K562 (cell line): ENCODE measurements around the gene EEF2. TPM values are rescaled to one million over a fixed set of nuclear protein-coding genes. Genes with fewer than 3 reads are reported as not detected.

Experiments
- ARID3A ChIP-seq: IDR thresholded peaks from 2 replicates; pipeline ENCODE4 v1.6.1; 2012; ENCODE audit warnings: low read depth, low read length, improper control_type of control experiment, borderline replicate concordance
- BHLHE40 ChIP-seq: IDR thresholded peaks from 2 replicates; pipeline ENCODE4 v1.6.1; 2011; ENCODE audit warnings: low read length, improper control_type of control experiment
- CCNT2 ChIP-seq: IDR thresholded peaks from 2 replicates; pipeline ENCODE4 v1.6.1; 2011; ENCODE audit warnings: borderline replicate concordance, low read depth, mild to moderate bottlenecking, moderate library complexity, mixed read lengths, low read length; ENCODE audit not compliant: insufficient read length; ENCODE audit errors: extremely low read depth
- DACH1 ChIP-seq: fragments of 450-650 bp; IDR thresholded peaks from 2 replicates; pipeline ENCODE4 v1.6.1; 2018; ENCODE audit not compliant: partially characterized antibody
- POLR3G ChIP-seq: IDR thresholded peaks from 2 replicates; pipeline ENCODE4 v1.6.1; 2011; ENCODE audit not compliant: insufficient read length, insufficient replicate concordance; ENCODE audit errors: extremely low read depth
- RAD21 ChIP-seq, 2 experiments: fragments of 250-450 bp in 1 of 2; fragments of 450-650 bp in 1 of 2; sonication (Bioruptor Pico) in 1 of 2; formaldehyde crosslinking in 1 of 2; IDR thresholded peaks in 1 of 2; conservative IDR thresholded peaks in 1 of 2; 2 replicates each; pipeline versions ENCODE4 v1.4.0 to v1.8.0; 2020 to 2022; ENCODE audit warnings: mild to moderate bottlenecking in 2 of 2, moderate library complexity in 1 of 2
- RCOR1 ChIP-seq, 2 experiments: IDR thresholded peaks; 2 replicates each; pipeline ENCODE4 v1.6.1; 2012; ENCODE audit warnings: low read depth in 2 of 2, low read length in 2 of 2, borderline replicate concordance in 1 of 2, improper control_type of control experiment in 1 of 2
- SOX6 ChIP-seq: fragments of 450-650 bp; IDR thresholded peaks from 2 replicates; pipeline ENCODE4 v1.6.1; 2014; ENCODE audit warnings: mild to moderate bottlenecking
- TEAD4 ChIP-seq, 2 experiments: sonication (generic) in 1 of 2; formaldehyde crosslinking in 1 of 2; IDR thresholded peaks; 2 replicates each; pipeline versions ENCODE4 v1.6.1 to v1.8.0; 2012 to 2022; ENCODE audit warnings: borderline replicate concordance in 1 of 2, inconsistent platforms in 1 of 2, low read length in 1 of 2, mild to moderate bottlenecking in 1 of 2, missing genetic modification reagents in 1 of 2
- TRIM25 ChIP-seq: fragments of 450-650 bp; IDR thresholded peaks from 2 replicates; pipeline ENCODE4 v1.7.0; 2016; ENCODE audit warnings: borderline replicate concordance
- TSC22D4 ChIP-seq: fragments of 450-650 bp; IDR thresholded peaks from 2 replicates; pipeline ENCODE4 v1.6.1; 2016; ENCODE audit warnings: missing genetic modification characterization, missing biosample characterization, control low read depth
- ZBTB33 ChIP-seq: sonication (generic); formaldehyde crosslinking; IDR thresholded peaks from 2 replicates; pipeline ENCODE4 v1.8.1; 2023; ENCODE audit warnings: mild to moderate bottlenecking, missing genetic modification reagents
- ZBTB7A ChIP-seq: IDR thresholded peaks from 2 replicates; pipeline ENCODE4 v1.6.1; 2011; ENCODE audit warnings: low read depth, mild to moderate bottlenecking, low read length, moderate library complexity, borderline replicate concordance; ENCODE audit not compliant: control insufficient read depth
- ZNF830 ChIP-seq: fragments of 250-450 bp; sonication (Bioruptor Pico); IDR thresholded peaks from 2 replicates; pipeline ENCODE4 v1.5.0; 2021; ENCODE audit warnings: mild to moderate bottlenecking
- polyA plus RNA-seq, 8 experiments: library from polyadenylated mRNA; depleted of rRNA in 4 of 8; stranded (reverse) in 5 of 8; unstranded in 3 of 8; fragments of >200 nt; fragmentation: Nextera tagmentation in 2 of 8; fragmentation: Illumina TruSeq in 1 of 8; extraction: Ambion mirVana in 2 of 8; extraction: Trizol in 1 of 8; gene quantifications; 2 replicates each; pipeline versions ENCODE4 v1.2.1 to v1.2.3, GENCODE V29; 2011 to 2014; ENCODE audit warnings: inconsistent platforms in 1 of 8, missing spikeins in 1 of 8
- total RNA-seq, 7 experiments: library from RNA; depleted of rRNA in 6 of 7; stranded (reverse); fragments of >200 nt in 6 of 7; fragmentation: Illumina TruSeq in 2 of 7; extraction: Trizol in 2 of 7; gene quantifications; 2 replicates each; pipeline versions ENCODE4 v1.2.1 to v1.2.3, GENCODE V29; 2011 to 2021; ENCODE audit warnings: low replicate concordance in 1 of 7
- TF ChIP-seq, protein P1 (sequence below): fragments of 450-650 bp; IDR thresholded peaks from 2 replicates; pipeline ENCODE4 v1.6.1; 2018; ENCODE audit not compliant: partially characterized antibody
- TF ChIP-seq, protein P2 (sequence below): fragments of 250-450 bp; sonication (Bioruptor Pico); IDR thresholded peaks from 2 replicates; pipeline ENCODE4 v1.8.0; 2022; ENCODE audit warnings: moderate library complexity, mild to moderate bottlenecking, inconsistent platforms

Gene EEF2
- total and polyA plus RNA-seq, 9 of the 15 experiments (the other 6 are each of a cell fraction or from before 2014, with no cell fraction given) = 372 to 3,003 (median 1,453) TPM

DNA sequence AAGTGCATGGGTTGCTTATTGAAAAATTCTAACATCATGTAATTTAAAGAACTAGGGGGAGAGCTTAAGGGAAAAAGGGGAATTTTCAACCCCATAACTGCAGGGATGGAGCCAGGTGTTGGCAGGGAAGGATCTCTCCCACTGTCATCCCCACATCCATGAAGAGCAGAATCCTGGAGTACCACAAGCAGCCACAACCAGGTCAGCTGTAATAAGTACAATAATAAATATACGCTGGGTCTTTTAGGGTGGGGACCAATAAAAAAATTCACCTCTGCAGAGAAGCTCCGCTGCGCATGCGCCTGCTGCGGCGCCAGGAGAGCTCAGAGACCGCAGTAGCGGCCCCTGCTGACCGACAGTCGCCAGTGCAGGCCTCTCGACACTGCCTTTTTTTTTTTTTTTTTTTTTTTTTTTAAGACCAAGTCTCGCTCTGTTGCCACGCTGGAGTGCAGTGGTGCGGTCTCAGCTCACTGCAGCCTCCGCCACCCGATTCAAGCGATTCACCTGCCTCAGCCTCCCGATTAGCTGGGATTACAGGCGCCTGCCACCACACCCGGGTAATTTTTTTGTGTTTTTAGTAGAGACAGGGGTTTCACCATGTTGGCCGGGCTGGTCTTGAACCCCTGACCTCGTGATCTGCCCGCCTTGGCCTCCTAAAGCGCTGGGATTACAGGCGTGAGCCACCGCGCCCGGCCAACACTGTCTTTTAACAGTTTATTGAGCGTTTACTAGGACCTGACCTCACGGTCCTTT lies 2.5 kb upstream of the EEF2 start (continued):
- TF ChIP-seq RCOR1 (IDR thresholded peaks at IDR 0.05; ENCODE audit: borderline replicate concordance in 1 of 2, low read depth in 2 of 2, low read length in 2 of 2) = no peak
- TF ChIP-seq DACH1 = no peak
- no peak for TF ChIP-seq ZBTB33 (CRISPR knock-in tag)
- 0 out of 2 replicates have a peak, but pooled peaks have one; percentile 5 for TF ChIP-seq BHLHE40
- peak; percentile 23 to 24; a peak in 2 of 4 replicates for TF ChIP-seq RAD21 (CRISPR knock-in tag; conservative IDR thresholded peaks at IDR 0.05 in 1 of 2, IDR thresholded peaks at IDR 0.05 in 1 of 2)
- TF ChIP-seq TRIM25 = no peak
- TF ChIP-seq POLR3G = no peak
- no peak for TF ChIP-seq CCNT2
- no peak for TF ChIP-seq ARID3A
- TF ChIP-seq, protein P1, sequence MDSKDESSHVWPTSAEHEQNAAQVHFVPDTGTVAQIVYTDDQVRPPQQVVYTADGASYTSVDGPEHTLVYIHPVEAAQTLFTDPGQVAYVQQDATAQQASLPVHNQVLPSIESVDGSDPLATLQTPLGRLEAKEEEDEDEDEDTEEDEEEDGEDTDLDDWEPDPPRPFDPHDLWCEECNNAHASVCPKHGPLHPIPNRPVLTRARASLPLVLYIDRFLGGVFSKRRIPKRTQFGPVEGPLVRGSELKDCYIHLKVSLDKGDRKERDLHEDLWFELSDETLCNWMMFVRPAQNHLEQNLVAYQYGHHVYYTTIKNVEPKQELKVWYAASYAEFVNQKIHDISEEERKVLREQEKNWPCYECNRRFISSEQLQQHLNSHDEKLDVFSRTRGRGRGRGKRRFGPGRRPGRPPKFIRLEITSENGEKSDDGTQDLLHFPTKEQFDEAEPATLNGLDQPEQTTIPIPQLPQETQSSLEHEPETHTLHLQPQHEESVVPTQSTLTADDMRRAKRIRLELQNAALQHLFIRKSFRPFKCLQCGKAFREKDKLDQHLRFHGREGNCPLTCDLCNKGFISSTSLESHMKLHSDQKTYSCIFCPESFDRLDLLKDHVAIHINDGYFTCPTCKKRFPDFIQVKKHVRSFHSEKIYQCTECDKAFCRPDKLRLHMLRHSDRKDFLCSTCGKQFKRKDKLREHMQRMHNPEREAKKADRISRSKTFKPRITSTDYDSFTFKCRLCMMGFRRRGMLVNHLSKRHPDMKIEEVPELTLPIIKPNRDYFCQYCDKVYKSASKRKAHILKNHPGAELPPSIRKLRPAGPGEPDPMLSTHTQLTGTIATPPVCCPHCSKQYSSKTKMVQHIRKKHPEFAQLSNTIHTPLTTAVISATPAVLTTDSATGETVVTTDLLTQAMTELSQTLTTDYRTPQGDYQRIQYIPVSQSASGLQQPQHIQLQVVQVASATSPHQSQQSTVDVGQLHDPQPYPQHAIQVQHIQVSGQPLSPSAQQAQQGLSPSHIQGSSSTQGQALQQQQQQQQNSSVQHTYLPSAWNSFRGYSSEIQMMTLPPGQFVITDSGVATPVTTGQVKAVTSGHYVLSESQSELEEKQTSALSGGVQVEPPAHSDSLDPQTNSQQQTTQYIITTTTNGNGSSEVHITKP = peak; percentile 60
- no peak for TF ChIP-seq ZNF830 (CRISPR knock-in tag)
- TF ChIP-seq TEAD4 (IDR thresholded peaks at IDR 0.05; ENCODE audit: low read length) = no peak
- no peak for TF ChIP-seq TEAD4 (CRISPR knock-in tag; IDR thresholded peaks at IDR 0.05; ENCODE audit: borderline replicate concordance)
- TF ChIP-seq, protein P2, sequence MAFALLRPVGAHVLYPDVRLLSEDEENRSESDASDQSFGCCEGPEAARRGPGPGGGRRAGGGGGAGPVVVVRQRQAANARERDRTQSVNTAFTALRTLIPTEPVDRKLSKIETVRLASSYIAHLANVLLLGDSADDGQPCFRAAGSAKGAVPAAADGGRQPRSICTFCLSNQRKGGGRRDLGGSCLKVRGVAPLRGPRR (CRISPR knock-in tag) = no peak
- no peak for TF ChIP-seq SOX6
- no peak for TF ChIP-seq ZBTB7A
- no peak for TF ChIP-seq TSC22D4 (tag)
